GM18499 (cell line): ENCODE data around the gene SF3B4.

Experiments used
- ATAC-seq: cut with Tn5 transposase; IDR thresholded peaks from one replicate; pipeline ENCODE4 v1.9.1; 2021; ENCODE audit warnings: moderate number of reproducible peaks; ENCODE audit not compliant: insufficient read depth, unreplicated experiment

Gene SF3B4

DNA sequence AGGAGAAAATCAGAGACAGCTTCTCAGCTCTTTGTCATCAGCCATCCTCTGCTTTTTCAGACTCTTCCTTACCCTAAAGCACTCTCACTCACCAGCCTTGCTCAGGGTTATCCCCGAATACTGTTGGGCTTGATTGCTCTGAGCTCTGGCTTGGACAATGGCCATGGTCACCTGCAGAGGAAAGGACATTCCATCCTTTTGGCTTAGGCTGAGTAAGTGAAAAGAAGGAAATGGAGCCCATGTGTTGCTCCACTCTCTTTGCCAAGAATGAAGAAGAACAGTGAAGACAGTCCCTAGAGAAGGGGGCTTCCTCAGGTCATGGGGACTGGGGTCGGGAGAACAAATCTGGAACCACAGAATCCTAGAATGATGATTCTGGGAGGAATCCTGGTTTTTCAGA lies 6.8 kb upstream of the SF3B4 start:
- ATAC-seq: no peak

DNA sequence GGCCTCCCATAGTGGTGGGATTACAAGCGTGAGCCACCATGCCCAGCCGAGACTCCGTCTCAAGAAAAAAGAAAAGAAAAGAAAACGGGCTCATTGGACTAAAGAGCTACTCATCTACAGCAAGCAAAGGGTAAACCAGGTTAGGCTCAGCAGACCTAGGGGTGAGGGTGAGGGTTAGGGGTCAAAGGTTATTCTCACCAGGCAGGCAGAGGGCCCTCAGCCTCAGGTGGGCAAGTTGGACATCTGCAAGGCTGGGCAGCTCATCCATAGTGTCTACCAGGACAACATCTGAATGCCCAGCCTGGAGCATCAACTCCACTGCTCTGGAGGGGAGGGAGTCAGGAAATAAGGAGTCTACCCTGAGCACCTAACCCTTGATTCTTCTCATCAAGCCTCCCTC lies 5.6 kb upstream of the SF3B4 start:
- no peak for ATAC-seq

- no peak for ATAC-seq
Measured at GRCh38 chr1:149932474-149932873, 4.9 kb upstream of the SF3B4 start.

DNA sequence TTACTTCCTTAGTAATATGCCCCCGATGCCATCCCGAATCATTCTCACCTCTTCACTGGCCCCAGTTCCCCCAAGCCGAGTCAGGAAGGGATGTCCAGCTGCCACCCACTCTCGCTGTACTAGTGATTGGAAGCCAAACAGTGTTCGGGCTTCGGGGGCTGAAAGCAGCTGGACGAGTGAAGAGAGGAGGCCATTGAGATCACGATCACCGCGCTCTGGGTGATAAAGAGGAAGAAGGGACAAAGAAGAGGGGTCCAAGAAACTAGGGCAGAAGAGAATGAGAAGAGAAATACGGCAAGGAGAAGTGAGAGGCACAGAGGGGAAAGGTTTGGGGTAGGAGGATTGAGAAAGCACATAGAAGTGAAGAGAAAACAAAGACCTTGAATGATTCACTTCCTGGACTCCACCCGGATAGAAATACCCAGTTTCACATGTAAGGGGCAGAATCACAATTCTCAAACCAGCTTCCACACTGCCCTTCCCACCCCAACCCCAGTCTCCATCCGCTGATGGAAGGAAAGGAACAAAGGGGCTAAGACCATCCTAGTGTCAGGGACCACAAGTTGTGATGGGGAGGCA lies 3.7 kb upstream of the SF3B4 start:
- ATAC-seq: no peak

DNA sequence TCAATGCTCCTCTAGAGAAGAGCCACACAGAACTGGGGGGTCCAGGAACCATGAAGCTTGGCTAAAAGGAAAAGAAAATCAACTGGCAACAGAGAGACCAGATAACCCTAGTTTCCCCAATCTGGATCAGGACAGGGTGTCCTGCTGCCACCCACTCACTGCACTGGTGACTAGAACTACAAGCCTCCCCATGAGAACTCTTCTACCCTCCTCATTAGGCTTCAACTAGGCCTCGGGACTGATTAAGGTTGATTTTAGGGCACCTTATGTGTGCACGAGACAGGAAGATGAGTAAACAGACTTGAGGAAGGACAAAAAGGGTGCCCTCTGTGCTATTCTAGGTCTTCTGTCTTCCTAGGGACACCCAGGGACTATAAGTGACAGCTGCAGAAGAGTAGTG lies 2.3 kb upstream of the SF3B4 start:
- ATAC-seq: no peak

- ATAC-seq: no peak
Measured at GRCh38 chr1:149928401-149928724, 760 bp upstream of the SF3B4 start.

GRCh38 chr1:149927056-149927562 lies 494 bp downstream of the SF3B4 start:
- ATAC-seq: no peak

DNA sequence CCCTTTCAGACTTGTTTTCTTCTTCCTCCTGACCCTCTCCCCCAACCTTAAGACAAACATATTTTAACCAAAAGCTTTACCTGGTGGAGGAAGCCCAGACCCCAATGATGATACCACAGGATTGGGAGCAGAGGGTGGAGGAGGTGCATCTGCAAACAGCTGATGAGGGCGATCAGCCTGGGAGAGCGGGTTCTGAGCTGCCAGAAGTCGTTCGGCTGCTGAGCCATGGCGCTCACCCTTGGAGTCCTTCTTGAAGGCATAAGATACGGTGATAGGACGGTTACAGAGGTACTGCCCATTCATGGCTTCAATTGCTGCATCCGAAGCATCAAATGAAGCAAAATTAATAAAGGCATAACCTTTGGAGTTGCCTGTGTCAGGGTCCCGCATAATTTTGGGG lies 1.3 kb downstream of the SF3B4 start:
- ATAC-seq: no peak

DNA sequence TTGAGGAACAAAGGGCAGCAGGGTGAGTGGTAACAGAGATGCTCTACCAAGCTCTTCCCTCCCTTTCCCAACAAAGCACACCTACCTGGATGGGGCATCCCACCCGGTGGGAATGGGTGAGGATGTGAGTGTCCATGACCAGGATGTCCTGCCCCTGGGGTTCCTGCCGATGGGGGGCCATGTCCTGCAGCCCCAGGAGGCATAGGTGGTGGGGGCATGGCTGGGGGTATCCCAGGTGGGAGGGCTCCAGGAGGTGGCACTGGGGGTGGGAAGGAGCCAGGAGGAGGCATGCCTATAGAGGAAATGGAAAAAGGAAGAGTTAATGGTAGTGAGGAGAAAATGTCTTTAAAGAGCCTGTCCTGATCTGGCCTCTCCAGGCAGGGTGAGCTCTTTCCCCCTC lies 1.9 kb downstream of the SF3B4 start:
- ATAC-seq: no peak

GRCh38 chr1:149925345-149925744 lies 2.3 kb downstream of the SF3B4 start:
- no peak for ATAC-seq

- no peak for ATAC-seq
Measured at GRCh38 chr1:149923626-149924025, 4.0 kb downstream of the SF3B4 start.

DNA sequence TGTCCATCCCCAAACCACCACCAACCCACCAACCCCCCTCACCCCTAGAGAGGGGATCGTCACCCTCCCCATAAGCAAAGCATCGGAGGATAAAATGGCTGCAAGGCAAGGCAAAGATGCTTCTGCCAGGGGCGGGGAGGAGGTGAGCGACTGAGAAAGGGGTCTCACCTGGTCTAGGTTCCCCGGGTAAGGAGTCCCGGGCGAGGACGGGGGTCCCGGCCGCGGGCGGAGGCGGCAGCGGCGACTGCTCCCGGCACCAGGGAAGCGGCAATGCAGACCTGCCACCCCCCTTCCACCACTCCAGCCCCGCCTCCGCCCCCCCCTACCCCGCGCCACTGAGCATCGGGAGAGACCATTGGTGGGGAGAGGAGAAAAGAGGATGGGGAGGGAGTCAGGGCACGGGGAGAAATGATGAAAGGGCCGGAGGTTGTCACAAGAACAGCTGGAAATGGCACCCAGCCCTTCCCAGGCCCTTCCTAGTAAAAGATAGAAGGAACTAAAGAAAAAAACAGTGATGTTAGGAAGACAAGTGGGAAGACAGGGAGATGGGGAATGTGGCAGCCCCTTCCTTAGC lies 9.9 kb downstream of the SF3B4 start, which contains the start of gene SV2A:
TSS of gene SV2A (minus strand) at position 274 of the 574 bp plus-strand sequence. CDS start 4,004 bp downstream, outside the sequence.
- no peak for ATAC-seq

GRCh38 chr1:149916898-149917252 lies 10.7 kb downstream of the SF3B4 start:
- no peak for ATAC-seq

GRCh38 chr1:149916193-149916897 lies 11.3 kb downstream of the SF3B4 start:
- ATAC-seq: no peak

- no peak for ATAC-seq
Measured at GRCh38 chr1:149915429-149916192, 12.0 kb downstream of the SF3B4 start.

DNA sequence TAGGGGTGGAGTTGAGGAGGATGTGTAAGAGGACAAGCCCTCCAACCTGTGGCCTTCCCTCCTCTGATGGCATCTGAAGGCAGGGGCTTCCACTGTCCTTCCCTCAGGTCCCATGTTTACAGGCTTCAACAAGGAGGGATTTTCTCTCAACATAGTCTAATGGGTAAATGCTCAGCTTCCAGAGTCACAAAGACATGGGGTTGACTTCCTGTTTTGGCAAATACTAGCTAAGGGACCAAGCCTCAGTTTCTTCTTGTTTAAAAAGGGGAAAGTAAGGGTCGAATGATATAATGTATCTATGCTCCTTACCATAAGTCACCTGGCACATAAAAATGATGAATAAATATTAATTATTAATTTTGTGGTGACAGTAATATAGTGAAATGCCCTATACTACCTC lies 13.1 kb downstream of the SF3B4 start:
- ATAC-seq: no peak

GRCh38 chr1:149906570-149907075 lies 21.0 kb downstream of the SF3B4 start:
- ATAC-seq: no peak

DNA sequence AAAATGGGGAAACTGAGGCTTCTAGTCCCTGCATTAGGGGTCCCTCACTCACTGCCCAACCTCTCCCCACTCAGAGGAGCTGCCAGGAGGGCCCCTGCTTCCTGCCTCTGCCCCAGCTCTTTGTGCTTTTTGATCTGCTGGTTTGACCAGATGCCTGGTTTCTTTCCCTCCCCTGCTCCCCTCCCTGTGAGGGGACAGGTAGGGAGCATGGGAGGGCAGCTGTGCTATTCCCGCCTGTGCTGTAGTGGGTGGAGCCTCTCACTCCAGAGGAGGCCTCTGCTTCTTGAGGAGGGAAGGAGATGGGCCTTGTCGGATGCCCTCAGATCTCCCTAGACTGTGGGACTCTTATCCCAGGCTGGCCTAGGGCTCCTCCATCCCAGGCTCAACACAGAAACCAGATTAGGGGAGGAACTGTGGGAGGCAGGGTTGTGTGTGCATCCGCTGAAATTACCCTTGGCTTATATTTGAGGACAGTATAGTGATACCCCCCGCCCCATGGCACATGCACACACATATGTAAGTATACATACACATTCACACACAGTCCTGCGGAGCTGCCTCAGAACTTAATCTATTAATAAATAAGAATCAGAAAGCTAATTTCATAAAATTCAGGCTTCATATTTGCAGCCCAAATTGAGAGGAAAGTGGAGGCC lies 23.6 kb downstream of the SF3B4 start:
- ATAC-seq: no peak

DNA sequence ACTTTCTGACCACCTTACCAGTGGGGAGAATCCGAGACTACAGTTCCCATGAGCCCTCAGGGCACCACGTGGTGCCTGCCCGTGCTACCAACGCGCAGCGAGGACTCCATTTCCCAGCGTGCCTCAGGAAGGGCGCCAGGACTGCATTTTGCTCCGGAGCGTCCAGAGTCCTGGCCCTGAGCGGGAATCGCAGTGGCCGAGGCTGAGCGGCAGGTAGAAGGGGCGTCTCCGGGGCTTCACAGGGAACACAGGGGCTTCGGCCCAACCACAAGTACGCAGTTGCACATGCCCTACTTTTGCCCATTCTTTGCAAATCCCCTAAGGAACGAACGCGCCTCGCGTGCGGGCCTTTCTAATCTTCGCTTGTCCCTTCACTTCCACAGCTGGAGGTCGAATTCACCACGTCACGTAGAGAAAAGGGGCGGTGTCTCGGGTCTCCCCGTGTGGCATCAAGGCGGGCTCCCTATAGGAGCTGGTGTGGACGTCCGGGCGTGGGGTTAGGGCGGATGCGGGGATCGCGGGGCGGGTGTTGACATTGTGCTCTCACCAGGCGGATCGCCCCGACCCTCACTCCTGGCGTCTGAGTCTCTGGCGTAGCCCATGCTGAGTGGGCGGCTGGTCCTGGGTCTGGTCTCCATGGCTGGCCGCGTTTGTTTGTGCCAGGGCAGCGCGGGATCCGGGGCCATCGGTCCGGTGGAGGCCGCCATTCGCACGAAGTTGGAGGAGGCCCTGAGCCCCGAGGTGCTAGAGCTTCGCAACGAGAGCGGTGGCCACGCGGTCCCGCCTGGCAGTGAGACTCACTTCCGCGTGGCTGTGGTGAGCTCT lies 27.9 kb downstream of the SF3B4 start, which contains the start of gene BOLA1:
TSS of gene BOLA1 (plus strand) at position 109 of the 825 bp plus-strand sequence. CDS start at position 601, 492 bp downstream.
- no peak for ATAC-seq
